Panc1 (cell line): Measurements from ENCODE around the gene AIG1. TPM values are rescaled to one million over a fixed set of nuclear protein-coding genes. Genes with fewer than 3 reads are reported as not detected.

Experiments used
- ATAC-seq: fragments of 200-7000 bp; cut with Tn5 transposase; 2 replicates; pipeline ENCODE4 v1.9.1; 2020; ENCODE audit warnings: mild to moderate bottlenecking, moderate library complexity
- BruUV-seq: library from RNA; stranded (reverse); fragments of 400-500 nt; replicated peaks from 2 replicates; lab custom pipeline; 2021; lab: Mats Ljungman, UMichigan
- CTCF ChIA-PET: fragments of 300-600 bp; sonication (Branson Sonifier 250); formaldehyde crosslinking; loops from one replicate; lab custom pipeline; 2022; ENCODE audit warnings: antibody characterized with exemption; lab: Charles Lee
- POLR2A ChIA-PET: fragments of 300-600 bp; sonication (Branson Sonifier 250); formaldehyde crosslinking; loops from one replicate; lab custom pipeline; 2022; ENCODE audit warnings: antibody characterized with exemption; lab: Charles Lee
- DNase-seq: peaks from one replicate; pipeline ENCODE4 v3.0.0-alpha.2; 2010; ENCODE audit warnings: low read depth, low spot score
- H3K27ac ChIP-seq: 2 replicates; pipeline ENCODE4 v1.5.1; 2011; ENCODE audit warnings: mild to moderate bottlenecking, low read length, inconsistent platforms
- H3K27me3 ChIP-seq: fragments of 200-500 bp; sonication (Bioruptor generic); 2 replicates; pipeline ENCODE4 v1.6.0; 2014; ENCODE audit warnings: low read length, inconsistent platforms; ENCODE audit not compliant: control insufficient read depth, insufficient read depth
- H3K36me3 ChIP-seq: fragments of 200-500 bp; sonication (Bioruptor generic); 2 replicates; pipeline ENCODE4 v1.5.1; 2014; ENCODE audit warnings: inconsistent platforms, mild to moderate bottlenecking, low read length, moderate library complexity; ENCODE audit not compliant: control insufficient read depth, insufficient read depth
- H3K4me1 ChIP-seq: 2 replicates; pipeline ENCODE4 v1.5.1; 2011; ENCODE audit warnings: inconsistent platforms, mild to moderate bottlenecking, low read length, moderate library complexity; ENCODE audit not compliant: control insufficient read depth, insufficient read depth
- H3K4me3 ChIP-seq, 2 experiments: 2 replicates each; pipeline ENCODE4 v1.5.1; 2011 to 2012; ENCODE audit warnings: low read depth in 2 of 2, low read length in 2 of 2, mild to moderate bottlenecking in 2 of 2, inconsistent platforms in 1 of 2, moderate library complexity in 1 of 2
- H3K9me3 ChIP-seq: fragments of 200-500 bp; sonication (Bioruptor generic); 2 replicates; pipeline ENCODE4 v1.5.1; 2014; ENCODE audit warnings: low read depth, mild to moderate bottlenecking, inconsistent platforms, low read length, moderate library complexity; ENCODE audit not compliant: control insufficient read depth, insufficient read depth
- CTCF ChIP-seq: fragments of 450-650 bp; IDR thresholded peaks from 2 replicates; pipeline ENCODE4 v1.5.1; 2017; ENCODE audit warnings: mild to moderate bottlenecking
- POLR2AphosphoS5 ChIP-seq: IDR thresholded peaks from 2 replicates; pipeline ENCODE4 v1.6.1; 2012; ENCODE audit warnings: mild to moderate bottlenecking, low read depth, low read length, moderate library complexity
- REST ChIP-seq, 2 experiments: IDR thresholded peaks; 2 replicates each; pipeline ENCODE4 v1.6.1; 2011 to 2012; ENCODE audit warnings: low read depth in 2 of 2, control low read depth in 1 of 2, low read length in 1 of 2, mild to moderate bottlenecking in 1 of 2, moderate library complexity in 1 of 2; ENCODE audit not compliant: insufficient read depth in 1 of 2
- SIN3A ChIP-seq: IDR thresholded peaks from 2 replicates; pipeline ENCODE4 v1.6.1; 2012; ENCODE audit warnings: low read depth, mild to moderate bottlenecking, low read length, moderate library complexity, borderline replicate concordance; ENCODE audit not compliant: insufficient read depth
- TCF7L2 ChIP-seq: IDR thresholded peaks from 2 replicates; pipeline ENCODE4 v1.6.1; 2011; ENCODE audit warnings: mild to moderate bottlenecking, low read depth, low read length, inconsistent platforms
- in situ Hi-C: cut with HindIII; loops from 2 replicates; pipeline ENCODE4 v1.10.0; 2016; ENCODE audit warnings: low sequenced_read_pairs, low pct_unique_long_range_greater_than_20kb
- intact Hi-C: fragments of 100-400 bp; cut with micrococcal nuclease; formaldehyde crosslinking; loops from one replicate; pipeline ENCODE4 v1.10.0; 2022; ENCODE audit not compliant: unreplicated experiment
- total RNA-seq: library from RNA; stranded (reverse); gene quantifications from one replicate; pipeline ENCODE4 v1.2.1, GENCODE V29; 2021; ENCODE audit not compliant: unreplicated experiment

The AIG1 gene
- total RNA-seq, 1 experiment from 2014 or later: 23.9 TPM

GRCh38 chr6:143335865-143336264 lies 275.2 kb downstream of the AIG1 start:
- H3K4me3 ChIP-seq: no peak overlapping the region
- H3K27ac ChIP-seq: no peak overlapping the region
- no peak for DNase-seq
- H3K36me3 ChIP-seq: no peaks in the 10 kb centered on the region
- CTCF ChIA-PET: interaction anchor here (1.0 kb wide), 1 partner anchor 38 kb away, joined by 5 read pairs; no protein-coding TSS in a partner anchor
- no peaks in the 10 kb centered on the region for H3K9me3 ChIP-seq
- no peaks in the 10 kb centered on the region for H3K27me3 ChIP-seq
- TF ChIP-seq POLR2AphosphoS5: no peak
- TF ChIP-seq CTCF: no peak
- no peak for TF ChIP-seq TCF7L2
- TF ChIP-seq SIN3A: no peak
- no peak for TF ChIP-seq REST (IDR thresholded peaks at IDR 0.05; ENCODE audit: insufficient read depth in 1 of 2, low read depth in 2 of 2, low read length in 1 of 2)
- POLR2A ChIA-PET: no interaction called here
- BruUV-seq: no TSS peak
- intact Hi-C loops (no loop called here), in situ Hi-C loops (no loop called here)
- no peaks in the 10 kb centered on the region for H3K4me1 ChIP-seq
- no peak for ATAC-seq

GRCh38 chr6:143336446-143337152 lies 275.9 kb downstream of the AIG1 start:
- Histone ChIP-seq H3K36me3 (no peaks in the 10 kb centered on the region), H3K4me3 (no peak overlapping the region), H3K27me3 (no peaks in the 10 kb centered on the region), H3K4me1 (no peaks in the 10 kb centered on the region), H3K27ac (no peak overlapping the region), H3K9me3 (no peaks in the 10 kb centered on the region)
- no TSS peak for BruUV-seq
- intact Hi-C loops (no loop called here), in situ Hi-C loops (no loop called here)
- TF ChIP-seq TCF7L2: no peak
- no peak for TF ChIP-seq REST (IDR thresholded peaks at IDR 0.05; ENCODE audit: insufficient read depth in 1 of 2, low read depth in 2 of 2, low read length in 1 of 2)
- TF ChIP-seq CTCF: no peak
- no peak for TF ChIP-seq POLR2AphosphoS5
- no peak for TF ChIP-seq SIN3A
- DNase-seq (no peak), ATAC-seq (no peak)
- ChIA-PET POLR2A (no interaction called here), CTCF (interaction anchor here (0.6 to 1.0 kb wide), 2 partner anchors 16 to 38 kb away, joined by 3 to 5 read pairs; no protein-coding TSS in a partner anchor)
